OCI-LY3 (cell line): ENCODE measurements around the gene FCRL6.

Source experiments
- EZH2phosphoT487 ChIP-seq: fragments of 200-600 bp; shearing (Covaris generic); IDR thresholded peaks from 2 replicates; pipeline ENCODE4 v1.6.1; 2018; ENCODE audit warnings: antibody characterized with exemption, mixed run types, low read depth
- TF ChIP-seq, protein P1 (sequence below): fragments of 200-600, 300-600 bp; sonication (generic); IDR thresholded peaks from 2 replicates; pipeline ENCODE4 v1.5.1; 2014; ENCODE audit warnings: antibody characterized with exemption, low read length, low read depth

- TF ChIP-seq, protein P1, sequence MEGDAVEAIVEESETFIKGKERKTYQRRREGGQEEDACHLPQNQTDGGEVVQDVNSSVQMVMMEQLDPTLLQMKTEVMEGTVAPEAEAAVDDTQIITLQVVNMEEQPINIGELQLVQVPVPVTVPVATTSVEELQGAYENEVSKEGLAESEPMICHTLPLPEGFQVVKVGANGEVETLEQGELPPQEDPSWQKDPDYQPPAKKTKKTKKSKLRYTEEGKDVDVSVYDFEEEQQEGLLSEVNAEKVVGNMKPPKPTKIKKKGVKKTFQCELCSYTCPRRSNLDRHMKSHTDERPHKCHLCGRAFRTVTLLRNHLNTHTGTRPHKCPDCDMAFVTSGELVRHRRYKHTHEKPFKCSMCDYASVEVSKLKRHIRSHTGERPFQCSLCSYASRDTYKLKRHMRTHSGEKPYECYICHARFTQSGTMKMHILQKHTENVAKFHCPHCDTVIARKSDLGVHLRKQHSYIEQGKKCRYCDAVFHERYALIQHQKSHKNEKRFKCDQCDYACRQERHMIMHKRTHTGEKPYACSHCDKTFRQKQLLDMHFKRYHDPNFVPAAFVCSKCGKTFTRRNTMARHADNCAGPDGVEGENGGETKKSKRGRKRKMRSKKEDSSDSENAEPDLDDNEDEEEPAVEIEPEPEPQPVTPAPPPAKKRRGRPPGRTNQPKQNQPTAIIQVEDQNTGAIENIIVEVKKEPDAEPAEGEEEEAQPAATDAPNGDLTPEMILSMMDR, result no peak
- no peak for TF ChIP-seq EZH2phosphoT487
Observed at GRCh38 chr1:159799446-159799985, 2.6 kb upstream of the FCRL6 start.
